HG03103 (cell line): Measurements from ENCODE around the gene CHD6.

Source experiments
- ATAC-seq: cut with Tn5 transposase; IDR thresholded peaks from one replicate; pipeline ENCODE4 v1.9.1; 2021; ENCODE audit warnings: low read depth; ENCODE audit not compliant: unreplicated experiment

CHD6 gene

GRCh38 chr20:41470362-41471095 is 147.6 kb downstream of the CHD6 start:
- no peak for ATAC-seq

GRCh38 chr20:41469868-41470267 is 148.3 kb downstream of the CHD6 start:
- ATAC-seq: no peak

DNA sequence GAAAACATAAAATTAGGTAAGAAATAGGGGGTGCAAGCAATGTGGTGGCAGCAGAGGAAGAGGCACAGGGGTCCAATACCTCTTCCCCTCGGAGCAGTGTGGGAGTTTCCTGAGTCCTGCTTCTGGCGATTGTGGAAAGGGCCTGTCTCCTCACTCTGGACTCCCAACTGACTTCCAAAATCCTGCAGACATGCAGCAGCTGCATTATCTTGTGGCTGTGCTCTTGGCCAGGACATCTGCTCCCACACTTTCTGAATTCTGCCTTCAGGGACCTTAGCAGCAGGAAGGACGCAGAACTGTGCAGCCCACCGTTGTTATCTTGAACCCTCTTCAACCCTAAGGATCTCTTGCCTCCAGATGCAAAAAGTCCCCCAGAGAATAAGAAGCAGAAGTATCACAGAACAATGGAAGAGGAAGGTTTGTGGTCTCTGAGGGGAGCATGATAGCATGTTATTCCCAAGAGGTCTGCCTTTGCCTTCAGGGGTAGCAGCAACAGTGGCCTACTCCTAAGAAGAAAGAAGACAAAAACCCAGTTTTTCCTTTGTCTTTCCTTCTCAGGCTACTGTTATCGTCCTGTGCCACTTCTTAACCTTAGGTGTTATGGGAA is 149.1 kb downstream of the CHD6 start:
- ATAC-seq: no peak

- ATAC-seq: no peak
These were observed 150.5 kb downstream of the CHD6 start for GRCh38 chr20:41467690-41468089.

DNA sequence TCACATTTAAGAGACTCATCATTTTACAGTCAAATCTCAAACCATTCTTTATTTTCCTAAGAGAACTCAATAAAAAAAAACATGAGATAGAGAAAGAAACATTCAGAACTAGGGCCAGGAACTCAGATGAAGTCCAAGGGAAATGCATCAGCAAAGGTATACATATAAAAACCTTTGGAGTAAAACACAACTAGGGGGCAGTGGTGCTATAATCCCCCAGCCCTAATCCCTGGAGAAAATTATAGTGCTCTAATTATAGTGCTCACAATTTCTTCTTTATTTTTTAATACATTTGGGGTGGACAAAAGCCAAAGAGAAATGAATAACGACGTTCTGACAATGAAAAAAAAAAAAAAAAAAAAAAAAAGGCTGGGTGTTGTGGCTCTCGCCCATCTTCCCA is 151.0 kb downstream of the CHD6 start:
- no peak for ATAC-seq

DNA sequence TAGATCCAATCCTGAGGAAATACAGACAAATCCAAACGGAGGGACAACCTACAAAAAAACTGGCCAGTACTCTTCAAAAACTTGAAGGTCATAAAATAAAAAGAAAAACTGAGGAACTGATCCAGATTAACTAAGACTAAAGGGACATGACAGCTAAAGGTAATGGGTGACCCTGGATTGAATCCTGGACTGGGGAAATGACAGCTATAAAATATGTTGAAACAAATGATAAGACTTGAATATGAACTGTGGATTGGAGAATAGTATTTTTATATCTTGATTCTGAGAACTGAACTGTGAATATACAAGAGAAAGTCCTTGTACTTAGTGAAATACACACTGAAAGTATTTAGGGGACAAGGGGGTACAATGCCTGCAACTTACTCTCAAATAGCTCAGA is 154.6 kb downstream of the CHD6 start:
- ATAC-seq: no peak

DNA sequence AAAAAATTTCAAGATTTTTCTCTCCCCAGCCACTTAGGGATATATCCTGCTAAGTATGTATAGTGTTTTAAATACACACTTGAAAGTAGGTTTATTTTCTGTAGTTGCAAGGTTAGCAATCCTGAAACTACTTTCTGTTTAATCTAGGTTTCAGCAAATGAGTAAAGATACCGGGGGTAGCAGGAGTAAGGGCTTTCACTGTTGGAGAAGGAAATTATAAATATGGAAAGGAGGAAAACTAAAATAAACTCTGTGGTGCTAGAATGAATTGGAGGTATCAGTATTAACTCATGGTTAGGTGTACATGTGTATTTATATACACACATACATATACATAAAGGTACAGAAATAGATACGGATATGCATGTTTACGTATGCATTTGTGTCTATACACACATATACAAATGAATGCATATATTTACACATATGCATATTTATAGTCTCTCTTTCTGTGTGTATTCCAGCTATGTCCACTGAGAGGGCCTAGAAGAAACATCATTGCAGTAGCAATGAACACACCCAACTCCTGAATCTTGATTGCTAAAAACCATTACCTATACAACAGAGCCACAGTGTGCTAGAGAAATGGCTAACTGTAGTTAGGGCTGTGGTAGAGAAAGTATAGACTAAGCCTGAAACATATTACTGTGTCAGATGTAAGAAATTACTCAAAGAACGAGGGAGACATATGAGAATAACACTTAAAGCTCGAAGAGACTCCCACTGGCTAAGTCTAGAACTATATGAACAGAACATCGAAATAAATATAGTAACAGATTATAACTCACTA is 155.6 kb downstream of the CHD6 start:
- ATAC-seq: peak; percentile 56

GRCh38 chr20:41458761-41459160 is 159.4 kb downstream of the CHD6 start:
- ATAC-seq: no peak

DNA sequence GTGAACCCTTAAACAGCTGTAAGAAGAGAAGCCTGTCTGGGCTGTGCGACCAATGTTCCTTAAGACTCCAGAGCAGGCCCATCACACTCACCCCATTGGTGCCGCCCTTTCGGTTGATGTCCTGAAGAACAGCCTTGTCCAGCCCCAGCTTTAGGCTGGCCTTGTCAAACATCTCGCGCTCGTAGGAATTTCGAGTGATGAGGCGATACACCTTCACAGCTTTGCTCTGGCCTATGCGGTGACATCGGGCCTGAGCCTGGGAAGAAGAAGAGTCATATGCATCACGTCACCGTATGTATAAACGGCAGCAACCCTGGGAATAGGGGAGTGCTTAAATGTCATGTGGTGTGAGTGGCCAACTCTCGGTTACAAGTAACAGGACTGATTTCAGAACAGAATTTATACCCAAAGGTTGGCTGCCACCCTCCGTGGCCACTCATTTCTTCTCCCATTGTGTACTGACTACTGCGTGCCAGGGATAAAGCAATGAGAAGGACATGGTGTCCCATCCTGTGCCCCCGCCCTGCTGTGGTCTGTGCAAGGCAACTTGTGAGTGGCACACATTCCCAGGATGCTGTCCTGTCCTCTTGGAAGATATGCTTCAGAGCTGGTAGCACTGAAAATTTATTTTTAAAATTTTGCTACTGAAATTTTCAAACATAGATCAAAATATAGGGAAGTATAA is 160.9 kb downstream of the CHD6 start:
- ATAC-seq: no peak

DNA sequence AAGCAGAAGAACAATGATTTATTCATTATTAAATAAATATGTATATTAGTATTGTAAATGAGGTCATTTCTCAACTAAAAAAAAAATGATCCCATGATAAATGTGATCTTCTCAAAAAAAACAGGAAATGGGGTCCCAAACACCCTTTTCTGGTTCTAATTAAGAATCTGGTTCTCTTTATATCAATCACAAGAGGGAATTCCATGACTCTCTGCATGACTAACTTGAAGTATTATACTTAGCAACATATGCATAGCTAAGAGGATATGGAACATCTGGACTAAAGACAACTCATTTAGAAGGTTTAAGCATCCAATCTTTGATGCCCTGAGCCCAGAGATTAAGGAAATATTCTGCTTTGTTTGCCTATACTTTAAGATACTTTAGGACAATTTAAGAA is 161.8 kb downstream of the CHD6 start:
- ATAC-seq: no peak

- ATAC-seq: no peak
These were observed 163.9 kb downstream of the CHD6 start for GRCh38 chr20:41454250-41454649.

DNA sequence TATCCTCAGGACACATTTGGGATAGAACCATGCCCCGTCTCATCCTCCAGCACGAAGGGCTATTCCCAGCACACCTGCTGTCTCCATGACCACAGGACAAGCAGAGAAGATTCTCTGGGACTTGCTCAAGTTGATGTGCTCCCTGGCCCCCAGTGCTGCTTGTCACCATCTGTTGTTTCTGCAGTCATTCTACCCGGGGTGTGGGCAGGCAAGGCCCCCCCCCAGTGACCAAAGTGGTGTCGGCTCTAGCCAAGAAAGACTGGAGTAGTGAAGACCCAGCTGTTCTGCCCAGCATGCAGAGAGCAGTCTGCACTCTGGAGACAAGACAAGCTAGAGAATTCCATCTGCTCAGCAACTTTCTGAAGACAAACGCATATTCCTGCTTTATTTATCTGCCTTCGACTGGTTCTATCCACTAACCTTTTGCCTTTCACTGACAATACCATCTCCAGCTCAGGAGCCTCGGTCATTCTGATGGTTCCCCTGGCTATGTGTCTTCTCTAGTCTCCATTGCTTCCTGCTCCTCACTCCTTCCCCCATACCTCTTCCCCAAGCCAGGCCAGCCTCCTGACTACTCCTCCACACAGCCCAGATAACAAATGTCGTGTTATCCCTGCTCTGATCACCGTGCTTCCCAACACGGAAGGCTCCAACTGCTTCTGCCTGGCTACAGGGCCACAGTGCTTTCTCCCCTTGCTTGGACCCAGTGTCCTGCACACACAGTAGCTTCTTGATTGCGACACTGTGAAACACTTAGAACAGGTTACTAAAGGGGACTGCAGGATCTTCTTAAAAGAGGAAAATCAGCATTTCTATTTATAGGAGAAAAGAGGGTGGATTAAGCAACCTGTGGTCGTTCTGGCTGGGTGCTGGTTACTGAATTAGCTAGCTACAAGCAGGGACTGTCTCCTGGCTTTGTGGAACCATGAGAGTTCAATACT is 164.9 kb downstream of the CHD6 start:
- no peak for ATAC-seq

- ATAC-seq: no peak
These were observed 166.0 kb downstream of the CHD6 start for GRCh38 chr20:41452226-41452625.

- ATAC-seq: no peak
These were observed 171.2 kb downstream of the CHD6 start for GRCh38 chr20:41447006-41447405.

DNA sequence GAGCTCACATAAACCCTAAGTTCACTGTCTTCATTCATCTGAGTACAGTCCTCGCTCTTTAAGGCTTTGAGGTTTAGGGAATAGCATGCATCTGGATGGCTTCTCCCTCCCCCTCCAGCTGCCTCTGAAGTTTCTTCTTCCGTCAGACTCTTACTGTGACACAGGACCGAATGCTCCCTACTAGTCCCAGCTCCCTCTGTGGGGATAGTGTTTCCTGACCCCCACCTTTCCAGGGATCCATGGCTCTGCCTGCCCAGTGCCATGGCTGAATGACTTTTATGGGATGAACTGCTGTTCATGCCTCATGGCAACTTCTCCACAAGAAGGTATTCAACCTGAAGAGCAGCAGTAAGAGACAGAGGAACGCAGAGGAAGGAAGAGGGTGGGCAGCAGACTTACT is 171.7 kb downstream of the CHD6 start:
- no peak for ATAC-seq

DNA sequence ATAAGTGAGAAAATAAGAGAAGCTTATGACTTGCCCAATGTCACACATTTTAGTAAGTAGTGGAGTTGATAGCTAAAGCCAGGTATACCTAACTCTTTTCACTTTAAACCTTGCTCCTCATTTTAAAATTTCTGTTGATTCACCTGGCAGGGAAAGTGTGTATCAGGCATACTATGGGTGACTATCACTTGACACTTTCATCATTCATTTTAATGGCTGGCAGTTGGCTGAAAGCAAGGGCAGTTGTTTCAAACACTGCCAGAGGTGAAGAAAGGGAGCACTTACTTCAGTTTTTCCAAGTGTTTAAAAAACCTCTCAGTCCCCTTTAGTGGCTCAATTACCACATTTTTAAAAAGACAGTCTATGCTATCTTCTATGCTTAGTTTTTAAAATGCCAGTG is 173.4 kb downstream of the CHD6 start:
- no peak for ATAC-seq

DNA sequence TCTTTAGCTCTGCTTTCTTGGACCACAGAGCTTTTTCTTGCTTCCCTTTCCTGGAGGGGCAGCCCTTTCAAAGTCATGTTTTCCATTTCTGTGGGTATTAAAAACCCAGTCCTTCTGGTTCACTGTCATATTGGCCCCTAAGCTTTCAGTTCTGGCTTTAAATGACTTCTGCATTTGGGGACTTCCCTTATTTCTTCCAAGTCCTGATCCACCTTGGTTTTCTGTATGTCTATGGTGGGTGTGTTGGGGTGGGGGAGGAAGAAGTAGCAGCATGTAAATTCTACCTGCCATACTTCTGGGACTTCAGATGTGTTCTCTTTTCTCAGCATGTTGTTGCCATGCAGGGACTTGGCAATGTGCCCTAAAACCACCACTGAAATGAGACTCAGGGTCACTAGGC is 174.5 kb downstream of the CHD6 start:
- no peak for ATAC-seq

DNA sequence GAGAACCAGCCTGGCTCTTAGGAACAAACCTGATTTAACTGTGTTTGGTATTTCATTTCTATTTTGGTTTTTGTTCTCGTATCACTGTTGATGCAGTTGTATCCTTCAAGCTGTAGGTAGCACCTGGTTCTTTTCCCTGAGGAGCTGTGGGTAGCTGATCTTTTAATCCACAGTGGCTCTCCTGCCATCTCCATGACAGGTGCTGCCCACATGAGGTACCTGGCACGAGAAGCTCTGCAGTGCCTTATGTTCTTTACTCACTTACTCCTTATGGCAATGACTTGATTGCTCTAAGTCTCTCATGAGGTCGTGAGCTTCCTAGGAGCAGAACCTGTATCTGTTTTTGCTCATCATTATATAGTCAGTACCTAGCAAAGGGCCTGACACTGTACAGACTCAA is 177.3 kb downstream of the CHD6 start:
- no peak for ATAC-seq

- ATAC-seq: no peak
These were observed 180.3 kb downstream of the CHD6 start for GRCh38 chr20:41437836-41438235.

DNA sequence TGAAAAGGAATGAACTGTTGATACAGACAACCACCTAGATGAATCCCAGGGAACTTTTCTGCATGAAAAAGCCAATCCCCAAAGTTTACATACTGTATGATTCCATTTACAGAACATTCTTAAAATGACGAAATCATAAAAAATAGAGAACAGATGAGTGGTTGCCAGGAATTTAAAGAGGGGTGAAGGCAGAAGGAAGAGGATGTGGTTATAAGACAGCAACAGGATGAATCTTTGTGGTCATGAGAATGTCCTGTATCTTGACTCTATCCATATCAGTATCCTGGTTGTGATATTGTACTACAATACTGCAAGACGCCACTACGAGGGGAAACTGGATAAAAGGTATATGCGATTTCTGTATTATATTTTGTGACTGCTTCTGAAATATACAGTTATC is 181.5 kb downstream of the CHD6 start:
- ATAC-seq: no peak
